EL (cell line): ENCODE measurements around the gene ELK3.

Experiments
- DNase-seq: peaks from one replicate; pipeline ENCODE4 v3.0.0-alpha.2; 2016

The ELK3 gene

DNA sequence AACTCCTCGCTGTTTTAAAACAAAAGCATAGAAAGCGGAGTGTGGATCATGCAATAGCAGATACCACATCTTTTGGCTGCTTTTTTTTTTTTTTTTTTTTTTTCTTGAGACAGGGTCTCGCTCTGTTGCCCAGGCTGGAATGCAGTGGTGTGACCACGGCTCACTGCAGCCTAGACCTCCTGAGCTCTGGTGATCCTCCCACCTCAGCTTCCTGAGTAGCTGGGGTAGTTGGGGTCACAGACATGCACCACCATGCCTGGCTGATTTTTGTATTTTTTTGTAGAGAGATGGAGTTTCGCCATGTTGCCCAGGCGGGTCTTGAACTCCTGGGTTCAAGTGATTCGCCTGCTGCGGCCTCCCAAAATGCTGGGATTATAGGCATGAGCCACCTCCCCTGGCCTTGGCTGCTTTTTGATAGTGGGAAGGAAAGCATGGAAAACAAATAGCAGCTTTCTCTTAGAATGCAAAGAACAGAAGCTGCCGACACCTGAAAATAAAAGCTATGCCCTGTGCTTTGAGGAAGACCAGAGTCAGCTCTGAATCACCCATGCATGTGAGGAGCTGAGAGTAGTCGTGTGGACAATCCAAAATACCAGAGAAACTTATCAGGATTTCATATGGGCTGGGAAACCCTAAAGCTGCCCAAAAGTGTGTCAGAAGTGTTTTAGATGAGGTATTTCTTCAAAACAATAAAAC is 3.6 kb upstream of the ELK3 start:
- DNase-seq, result no peak

DNA sequence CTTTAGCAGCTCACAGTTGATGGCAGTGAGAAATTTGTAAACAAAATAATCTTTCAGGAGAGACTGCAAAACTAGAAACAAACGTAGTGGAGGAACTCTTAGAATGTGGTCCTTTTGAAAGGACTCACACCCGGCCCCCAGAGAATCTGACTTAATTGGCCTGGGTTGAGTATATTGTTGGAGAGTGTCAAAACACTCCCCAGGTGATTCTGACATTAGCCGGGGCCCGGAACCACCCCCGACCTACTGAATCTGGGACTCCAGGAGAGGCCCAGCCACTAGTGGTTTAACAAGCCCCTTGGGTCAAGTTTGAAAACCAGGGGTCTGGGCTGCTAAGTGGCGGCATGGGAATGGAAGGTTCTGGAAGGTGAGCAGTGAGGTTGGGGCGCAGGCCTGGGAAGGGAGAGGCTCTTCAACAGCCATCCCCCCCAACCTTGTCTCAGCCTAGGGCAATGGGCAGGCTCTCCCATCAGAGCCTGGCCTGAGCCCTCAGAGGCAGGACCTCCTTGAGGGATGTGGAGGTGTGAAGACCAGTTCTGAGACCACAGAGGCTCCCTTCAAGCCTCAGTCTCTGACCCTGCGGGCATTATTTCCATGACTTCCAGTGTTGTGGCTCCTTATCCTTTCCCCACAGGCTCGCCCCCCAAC is 1.1 kb upstream of the ELK3 start:
- no peak for DNase-seq

DNA sequence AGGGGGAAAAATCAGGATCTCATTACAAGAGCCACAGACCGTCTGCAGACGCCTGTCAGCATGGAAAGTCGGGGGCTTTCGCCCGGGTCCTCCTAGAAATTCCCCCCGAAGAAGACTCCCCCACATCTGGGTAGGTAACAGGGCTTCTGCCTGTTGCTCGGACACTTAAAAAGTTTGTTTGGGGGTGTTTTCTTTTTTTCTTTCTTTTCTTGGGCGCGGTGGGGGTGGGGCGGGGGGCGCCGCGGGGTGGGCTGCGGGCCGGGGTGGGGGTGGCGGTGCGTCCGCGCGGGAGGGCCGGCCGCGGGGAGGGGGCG is 358 bp downstream of the ELK3 start:
- no peak for DNase-seq

DNA sequence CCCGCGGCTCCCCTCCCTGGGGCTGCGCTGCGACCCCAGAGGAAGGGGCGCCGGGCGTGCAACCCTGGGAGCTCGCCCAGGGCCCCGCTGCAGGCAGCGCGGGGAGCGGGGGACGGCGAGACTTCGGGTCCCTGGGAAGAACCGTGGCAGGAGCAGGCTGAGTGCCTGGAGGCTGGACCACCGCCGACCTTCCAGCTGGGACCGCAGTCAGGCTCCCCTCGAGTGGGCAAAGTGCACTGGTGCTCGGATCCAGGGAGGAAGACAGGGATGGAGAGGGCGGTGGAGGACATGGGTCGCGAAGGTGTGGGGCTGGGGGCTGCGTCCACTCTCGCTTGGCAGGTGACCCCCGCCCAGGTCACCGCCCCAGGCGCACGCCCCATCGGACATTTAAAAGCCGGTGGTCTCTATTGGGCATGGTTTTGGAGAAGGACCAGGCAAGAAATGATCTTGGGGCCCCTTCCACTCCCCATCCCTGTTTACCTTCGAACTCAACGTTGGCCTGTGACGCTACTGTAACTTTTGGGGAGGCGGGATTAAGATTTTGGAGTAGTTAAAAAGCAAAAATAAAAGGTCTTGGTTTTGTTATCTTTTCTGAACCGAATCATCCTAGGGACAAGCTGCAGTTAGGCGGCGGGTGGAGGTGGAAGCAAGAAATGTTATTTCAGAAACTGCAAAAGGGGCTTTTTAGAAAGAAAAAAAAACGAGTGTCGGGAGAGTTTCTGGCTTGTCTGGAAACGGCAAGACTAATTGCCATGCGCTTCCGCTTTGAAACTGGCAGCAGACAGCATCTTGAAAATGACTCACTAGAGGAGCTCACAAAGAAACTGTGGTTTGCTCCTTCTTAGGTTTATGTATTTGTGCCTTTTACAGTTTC is 1.0 kb downstream of the ELK3 start:
- peak; percentile 86 for DNase-seq

DNA sequence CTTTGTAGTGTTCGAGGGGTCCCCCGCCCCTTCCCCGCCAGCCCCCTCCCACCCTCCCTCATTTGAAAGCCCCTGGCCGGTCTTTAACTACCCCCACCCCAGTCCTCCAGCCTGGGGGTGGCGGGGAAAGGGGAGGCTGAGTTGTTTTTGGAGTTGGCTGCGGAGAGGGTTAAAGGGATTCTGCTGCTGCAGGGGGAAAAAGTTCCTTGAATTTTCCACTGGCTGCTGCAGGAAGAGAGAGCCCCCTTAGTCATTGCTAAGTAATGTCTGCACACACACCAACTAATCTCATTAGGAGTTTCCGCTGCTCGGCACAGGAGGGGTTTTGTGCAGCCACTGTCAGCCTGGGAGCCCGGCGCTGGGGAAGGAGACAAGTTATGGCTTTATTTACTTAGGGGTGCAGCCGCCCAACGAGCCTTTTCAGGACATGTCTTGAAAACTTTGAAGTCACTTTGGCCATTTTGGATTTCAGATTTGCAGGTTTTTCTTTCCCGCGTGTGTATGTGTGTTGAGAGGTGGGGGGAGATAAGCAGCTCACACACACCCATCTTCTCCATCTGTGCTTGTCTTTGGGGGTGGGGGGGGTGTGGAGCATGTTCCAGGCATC is 1.8 kb downstream of the ELK3 start:
- DNase-seq, result peak; percentile 84

DNA sequence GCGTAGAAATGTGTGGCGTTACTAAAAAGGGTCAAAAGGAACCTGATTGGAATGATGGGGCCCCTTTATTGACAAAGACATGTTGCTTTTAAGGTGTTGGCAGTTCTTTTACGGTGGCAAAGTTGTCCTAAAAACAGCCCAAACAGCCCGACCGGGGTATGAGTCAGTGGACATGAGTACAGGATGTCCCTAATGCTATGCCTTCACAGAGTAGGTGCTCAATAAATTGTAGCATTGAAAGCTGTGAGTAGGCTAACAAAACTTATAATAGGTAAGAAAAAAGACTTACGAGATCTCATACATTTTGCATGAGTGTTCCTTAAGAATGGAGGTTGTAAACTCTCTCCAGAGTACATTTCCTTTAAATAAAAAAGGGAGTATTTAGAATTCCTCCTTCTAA is 2.6 kb downstream of the ELK3 start:
- DNase-seq, result peak; percentile 53

DNA sequence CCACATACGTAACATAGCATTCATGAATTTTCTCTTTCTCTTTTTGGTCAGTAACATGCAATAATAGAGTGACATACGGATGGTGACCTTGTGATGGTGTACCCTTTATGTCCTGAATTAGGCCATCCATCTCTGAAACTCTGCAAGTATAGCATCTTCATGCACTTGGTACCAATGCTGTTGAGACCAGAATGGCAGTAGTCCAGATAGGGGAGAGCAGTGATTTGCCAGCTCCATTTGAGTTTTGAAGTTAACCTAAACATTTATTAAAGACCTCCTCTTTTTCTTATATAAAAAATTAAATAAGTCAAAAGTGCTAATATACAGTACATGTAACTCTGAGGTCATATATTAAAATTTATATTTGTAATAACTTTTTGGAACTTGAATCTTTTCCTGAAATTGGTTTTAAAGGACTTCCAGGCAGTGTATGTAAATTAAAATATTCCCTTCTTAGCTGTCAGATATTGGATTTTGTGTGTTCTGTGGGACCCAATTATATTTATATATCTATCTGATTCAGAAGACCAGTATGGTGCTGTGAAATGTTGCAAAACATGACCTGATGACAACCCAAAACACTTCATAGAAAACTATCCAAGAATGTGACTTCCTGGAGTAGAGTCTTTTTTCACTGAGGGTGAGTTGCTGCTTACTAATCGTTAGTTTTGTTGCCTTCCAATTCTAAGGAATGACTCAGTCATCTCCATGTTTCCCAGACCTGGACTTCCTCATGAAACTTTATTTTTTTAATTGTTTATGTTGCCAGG is 3.5 kb downstream of the ELK3 start:
- peak; percentile 94 for DNase-seq

DNA sequence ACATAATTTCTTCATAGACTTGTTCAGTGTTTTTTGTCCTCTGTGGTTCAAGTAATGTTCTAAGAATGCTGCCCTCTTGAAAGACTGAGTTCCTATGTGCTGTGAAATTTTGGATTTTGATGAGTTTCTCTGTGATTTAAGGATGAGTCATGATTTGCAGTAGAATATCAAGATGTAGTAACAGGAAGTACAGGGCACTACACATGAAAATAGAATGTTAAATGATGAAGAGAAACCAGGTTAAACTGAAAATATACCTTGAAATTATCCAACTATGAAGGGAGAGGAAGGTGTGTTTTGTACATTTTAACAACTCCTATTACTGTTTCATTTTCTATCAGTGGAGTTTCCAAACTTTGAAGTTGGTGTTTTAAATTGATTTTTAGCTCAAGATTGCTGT is 4.8 kb downstream of the ELK3 start:
- peak; percentile 92 for DNase-seq

DNA sequence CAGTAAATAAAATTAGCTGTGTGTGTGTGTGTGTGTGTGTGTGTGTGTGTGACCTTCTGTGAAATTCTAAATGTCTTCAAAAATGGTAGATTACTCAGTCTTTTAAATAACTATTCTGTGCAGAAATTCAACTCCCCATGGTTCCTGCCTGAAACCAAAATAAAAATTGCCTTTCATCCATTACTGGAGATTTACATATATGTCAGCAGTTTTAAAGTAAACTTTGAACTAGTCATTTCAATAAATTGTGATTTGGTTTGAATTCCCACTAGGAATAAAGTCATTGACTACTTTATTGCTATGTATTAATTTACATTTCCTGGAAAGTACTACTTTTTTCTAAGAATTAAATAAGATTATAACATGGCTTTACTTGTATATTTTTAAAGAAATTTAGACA is 5.3 kb downstream of the ELK3 start:
- DNase-seq, result no peak

DNA sequence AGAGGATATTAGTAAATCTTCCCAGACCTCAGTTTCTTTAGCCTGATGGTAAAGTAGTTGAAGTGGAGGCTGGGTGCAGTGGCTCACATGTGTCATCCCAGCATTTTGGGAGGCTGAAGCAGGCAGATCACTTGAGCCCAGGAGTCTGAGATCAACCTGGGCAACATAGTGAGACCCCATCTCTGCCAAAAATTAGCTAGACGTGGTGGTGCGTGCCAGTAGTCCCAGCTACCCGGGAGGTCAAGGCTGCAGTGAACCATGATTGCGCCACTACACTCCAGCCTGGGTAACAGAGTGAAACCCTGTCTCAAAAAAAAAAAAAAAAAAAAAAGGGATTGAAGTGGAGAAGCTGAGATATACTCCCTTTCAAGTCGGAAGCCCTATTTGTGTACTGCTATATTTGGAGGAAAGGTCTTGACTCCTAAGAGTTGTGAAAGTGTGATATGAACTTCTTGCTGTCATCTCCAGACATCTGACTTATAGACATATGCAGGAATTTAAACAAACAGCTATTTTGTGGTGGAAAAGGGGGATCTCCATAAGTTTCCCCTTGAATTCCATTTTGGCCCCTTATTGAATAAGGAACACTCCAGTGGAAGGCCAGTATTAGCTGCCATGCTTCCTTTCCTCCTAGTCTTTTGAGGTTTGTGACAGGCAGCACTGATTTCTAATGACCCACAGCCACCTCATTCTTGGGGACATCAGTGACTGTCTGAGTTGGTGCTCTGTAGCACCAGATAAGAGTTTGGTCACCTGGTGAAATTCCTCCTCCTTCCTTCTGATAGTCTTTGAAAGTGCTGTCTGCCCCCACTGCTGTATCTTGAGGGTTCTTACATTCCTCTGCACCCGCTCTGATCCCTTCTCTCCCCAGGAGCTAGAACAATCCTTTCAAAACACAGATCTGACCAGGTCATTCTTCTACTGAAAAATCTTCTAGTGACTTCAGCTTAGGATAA is 7.4 kb downstream of the ELK3 start:
- no peak for DNase-seq

DNA sequence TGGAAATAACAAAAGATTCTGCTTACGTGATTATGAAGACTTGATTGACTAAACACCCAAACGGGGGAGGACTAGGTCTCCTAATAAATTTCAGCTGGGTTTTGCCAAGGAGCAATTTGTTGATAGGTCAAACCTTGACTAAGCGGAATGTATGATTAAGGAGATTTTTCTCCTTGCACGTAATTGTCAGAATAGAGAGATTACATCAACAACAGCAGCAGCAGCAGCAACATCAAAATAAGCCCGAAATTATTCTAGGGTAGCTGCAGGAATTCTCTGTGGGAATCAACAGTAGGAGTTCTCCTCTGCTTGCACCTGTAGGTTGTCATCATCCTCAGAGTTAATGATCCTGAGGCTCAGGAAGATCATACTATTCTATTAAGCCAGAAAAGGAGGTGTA is 10.2 kb downstream of the ELK3 start:
- DNase-seq, result no peak

DNA sequence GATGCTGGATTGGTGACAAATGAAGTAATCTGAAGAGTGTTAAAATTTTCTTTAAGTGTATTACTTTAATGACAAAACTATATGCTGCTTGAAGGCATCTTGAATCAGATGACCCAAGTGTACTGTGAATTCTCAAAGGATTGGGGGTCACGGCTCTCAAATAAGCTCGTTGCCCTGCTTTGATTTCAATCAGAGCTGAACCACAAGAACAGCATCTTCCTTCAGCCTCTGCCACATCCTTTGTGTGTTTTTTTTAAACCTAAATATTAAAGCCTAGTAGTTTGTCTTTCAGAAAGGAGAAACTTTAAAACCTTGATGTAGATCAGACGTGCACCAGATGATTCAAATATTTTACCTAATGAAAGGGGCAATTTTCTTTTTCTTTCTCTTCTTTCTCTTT is 11.7 kb downstream of the ELK3 start:
- no peak for DNase-seq

DNA sequence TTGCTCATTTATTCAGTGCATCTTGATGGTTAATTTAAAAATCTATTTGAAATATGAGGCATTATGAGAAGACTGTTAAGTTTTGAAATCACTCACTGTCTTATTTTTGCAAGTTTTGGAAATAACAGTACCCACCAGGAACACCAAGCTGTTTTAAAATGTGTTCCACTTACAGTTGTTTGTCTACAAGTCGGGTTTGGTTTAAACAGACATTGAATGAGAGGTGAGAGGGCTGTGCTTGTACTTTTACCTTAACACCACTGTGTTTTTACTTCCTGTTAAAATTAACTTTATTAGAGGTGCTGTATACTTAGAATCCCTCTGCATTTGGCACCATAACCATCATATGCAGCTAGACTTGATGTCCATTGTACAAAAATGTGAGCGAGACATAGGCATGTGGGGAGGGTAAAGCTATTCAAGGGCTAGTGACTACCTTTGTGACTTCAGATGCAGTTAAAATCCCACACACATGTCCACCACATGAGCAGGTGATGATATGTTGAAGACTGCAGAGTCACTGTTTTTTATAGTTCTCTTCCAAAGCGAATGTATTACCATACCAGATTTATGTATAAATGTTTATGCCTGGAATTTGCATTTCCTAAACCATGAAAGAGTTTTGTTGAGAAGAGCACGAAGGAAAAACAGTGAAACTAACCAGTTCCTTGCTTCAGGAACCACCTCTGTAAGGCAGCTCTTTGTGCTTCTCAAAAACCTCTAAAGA is 12.9 kb downstream of the ELK3 start:
- DNase-seq, result no peak

DNA sequence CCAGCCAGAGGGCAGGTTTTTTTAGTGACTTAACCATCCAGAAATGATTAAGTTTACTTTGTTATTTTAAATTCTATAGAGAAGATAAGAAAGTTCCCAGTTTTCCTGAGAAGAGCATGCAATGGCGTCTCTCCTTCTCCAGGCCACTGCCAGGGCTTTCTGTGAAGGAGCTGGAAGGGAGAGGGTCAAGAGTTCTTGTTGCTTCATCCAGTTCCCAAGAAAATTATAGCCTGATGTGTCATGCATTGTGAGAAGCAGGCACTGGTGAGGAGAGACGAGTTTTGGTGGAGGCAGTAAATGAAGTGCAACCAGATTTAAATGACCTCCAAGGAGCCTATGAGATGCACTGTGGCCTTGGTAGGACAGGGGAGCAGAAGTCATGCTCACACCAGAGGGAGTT is 14.2 kb downstream of the ELK3 start:
- DNase-seq, result peak; percentile 79

DNA sequence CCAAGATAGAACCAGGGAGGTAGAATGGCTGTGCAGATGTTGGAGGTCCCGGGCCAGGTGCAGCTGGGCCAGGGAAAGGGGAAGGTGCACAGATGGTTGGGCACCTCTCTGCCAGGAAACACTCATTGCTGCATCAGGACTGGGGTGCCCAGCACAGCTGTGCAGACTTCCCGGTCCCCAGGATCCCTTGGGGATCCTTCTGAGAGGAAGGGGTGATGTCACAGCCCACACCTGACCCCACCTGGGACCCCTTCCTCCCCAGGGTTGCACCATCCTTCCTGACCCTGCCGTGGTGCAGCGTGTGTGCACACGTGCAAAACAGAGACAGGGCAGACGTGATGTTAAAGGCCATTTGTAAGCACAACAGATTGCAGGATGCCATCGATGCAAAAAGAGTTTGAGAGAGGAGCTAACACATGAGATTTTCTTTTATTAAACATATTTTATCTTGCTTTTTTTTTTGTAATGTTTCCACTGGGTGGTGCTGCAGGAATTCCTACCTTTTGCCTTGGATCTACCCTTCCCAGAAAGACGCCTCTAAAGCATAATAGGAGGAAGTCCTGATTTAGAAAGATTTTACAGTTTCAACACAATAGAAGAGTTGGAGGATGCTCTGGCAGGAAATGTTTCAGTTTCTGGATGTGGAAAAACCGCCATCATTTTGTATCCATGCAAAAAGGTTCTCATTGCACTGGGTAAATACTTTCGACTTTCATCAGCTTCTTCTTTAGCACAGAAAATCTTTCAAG is 14.8 kb downstream of the ELK3 start:
- no peak for DNase-seq

DNA sequence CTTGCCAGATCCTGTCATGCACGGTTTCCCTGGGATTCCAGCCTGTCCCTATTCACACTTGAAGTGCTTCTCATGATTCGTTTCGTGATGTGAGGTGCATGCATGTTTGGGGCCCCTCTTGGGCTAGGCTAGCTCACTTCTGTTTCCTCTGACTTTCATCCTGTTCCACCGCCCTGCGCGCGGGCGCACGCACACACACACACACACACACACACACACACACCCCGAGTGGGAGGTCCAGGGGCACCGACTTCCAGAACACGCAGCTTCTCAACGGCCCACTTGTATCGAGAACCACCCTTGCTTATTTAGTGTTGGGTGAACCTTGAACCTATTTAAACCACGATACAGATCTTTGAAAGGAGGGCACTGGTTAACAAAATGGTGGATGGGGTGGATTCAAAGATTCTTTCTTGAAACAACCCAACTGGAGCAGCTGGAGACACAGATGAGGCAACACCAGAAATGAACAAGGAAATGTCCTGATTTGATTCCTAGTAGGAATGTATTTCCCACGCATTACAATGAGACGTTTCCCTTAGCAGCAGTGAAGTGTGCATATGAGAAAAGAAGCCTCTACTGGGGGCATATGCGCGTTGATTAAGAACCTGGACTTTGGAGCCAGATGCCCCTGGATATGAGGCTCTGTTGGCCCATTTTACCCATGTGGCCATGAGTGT is 16.3 kb downstream of the ELK3 start:
- no peak for DNase-seq

DNA sequence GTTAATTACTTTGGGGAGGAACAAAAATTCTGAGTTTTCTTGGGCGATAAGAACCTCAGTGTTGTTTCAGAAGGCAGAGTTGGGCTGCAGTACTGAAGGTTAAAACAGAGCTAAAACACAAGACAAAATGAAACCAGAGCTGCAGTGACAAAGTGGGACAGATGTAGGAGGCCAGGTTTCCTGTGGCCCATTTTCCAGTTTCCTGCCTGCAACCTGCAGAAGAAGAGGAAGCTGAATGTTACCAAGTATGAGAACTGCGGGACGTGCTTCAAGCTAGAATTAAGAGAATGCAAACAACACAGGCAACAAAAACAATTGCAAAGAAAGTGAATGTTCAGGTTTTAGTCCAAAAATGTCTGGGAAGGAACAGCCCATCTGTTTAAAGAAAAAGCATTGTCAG is 17.8 kb downstream of the ELK3 start:
- DNase-seq, result no peak

DNA sequence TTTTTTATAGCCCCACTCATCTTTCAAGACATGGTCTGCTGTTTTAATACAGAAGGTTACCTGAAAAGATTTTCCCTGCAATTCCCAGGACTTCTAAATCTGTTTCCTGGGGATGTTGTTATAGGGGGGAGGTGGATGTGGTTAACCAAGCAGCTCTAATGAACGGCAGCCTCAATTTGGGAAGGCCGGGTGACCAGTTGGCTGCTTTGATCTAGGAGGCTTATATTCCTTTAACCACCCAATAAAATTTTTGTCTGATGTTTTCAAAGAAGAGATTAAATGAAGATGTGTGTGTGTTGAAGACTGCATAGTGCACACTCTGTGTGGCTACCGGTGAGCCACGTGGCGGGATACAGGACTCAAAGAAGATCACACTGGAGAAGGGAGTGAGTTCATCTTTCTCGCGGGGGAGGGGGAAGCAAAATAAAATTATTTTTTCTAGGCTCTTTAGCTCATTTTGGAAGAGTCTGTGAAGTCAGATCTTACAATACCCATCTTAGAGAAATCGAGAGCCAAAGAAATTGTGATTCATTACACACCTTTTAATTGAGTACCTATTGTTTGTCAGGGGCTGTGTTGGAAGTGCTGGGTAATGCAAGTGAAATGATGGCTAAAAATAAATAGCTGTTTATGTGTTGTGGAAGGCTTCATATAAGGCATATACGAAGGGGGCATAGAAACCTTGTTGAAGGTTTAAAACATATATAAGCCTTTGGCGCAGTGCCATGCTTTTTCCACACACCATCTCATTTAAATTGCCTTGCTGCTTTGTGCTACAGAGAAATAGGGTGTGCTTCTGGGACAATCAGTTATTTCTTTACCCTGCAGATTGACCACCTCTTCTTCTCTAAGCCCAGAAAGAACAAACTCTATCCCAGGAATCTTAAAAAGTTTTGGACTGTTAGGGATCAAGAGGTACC is 18.5 kb downstream of the ELK3 start:
- DNase-seq, result no peak

DNA sequence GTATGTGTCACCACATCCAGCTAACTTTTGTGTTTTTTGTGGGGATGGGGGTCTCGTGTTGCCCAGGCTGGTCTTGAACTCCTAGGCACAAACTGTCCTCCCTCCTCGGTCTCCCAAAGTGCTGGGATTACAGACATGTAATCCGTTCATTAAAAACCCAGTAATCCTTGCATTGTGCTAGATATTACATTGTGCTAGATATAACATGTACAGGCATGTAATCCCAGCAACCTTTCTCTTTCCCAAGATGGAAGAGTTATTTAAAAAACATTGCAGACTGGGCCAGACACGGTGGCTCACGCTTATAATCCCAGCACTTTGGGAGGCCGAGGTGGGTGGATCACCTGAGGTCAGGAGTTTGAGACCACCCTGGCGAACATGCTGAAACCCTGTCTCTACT is 19.7 kb downstream of the ELK3 start:
- no peak for DNase-seq
